ENCODE results near the gene CFAP99.
A peak's percentile ranks its signal among the peaks of the same experiment; 100 is the strongest.

Gene CFAP99

DNA sequence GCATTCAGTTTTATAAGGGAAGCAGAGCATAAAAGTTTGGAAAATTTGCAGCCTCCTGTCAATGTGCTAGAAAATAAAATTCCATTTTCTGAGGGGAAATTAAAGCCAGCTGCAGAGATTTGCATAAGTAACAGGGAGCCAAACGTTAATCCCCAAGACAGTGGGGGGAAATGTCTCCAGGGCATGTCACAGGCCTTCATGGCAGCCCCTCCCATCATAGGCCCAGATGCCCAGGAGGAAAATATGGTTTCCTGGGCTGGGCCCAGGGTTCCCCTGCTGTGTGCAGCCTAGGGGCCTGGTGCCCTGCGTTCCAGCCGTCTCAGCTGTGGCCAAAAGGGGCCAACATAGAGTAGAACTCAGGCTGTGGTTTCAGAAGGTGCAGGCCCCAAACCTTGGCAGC is 59.5 kb downstream of the CFAP99 start:
- no peak for DNase-seq

GRCh38 chr4:2480649-2481048 is 61.9 kb downstream of the CFAP99 start:
- no peak for DNase-seq

- DNase-seq: no peak
Observed at GRCh38 chr4:2482192-2482591, 63.4 kb downstream of the CFAP99 start.

DNA sequence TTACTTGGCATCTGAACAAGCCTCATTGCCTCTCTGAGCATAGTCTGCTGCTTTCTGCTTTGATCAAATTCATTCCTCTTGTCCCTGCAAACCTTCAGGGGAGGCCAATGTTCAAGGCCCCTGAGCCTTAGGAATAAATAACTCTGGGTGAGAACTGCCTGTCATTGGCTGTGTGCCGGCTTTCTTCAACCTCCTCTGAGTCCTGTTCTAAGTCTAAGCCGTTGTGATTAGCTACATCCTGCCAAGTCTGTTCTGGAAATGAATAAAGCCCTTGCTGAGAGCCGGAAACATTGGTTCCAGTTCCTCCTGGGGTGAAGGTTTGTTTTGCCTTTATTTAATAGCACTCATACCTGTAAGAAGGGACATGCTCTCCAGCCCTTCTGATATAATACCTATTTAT is 63.9 kb downstream of the CFAP99 start:
- DNase-seq: peak in 1 of 2 experiments; percentile 36

DNA sequence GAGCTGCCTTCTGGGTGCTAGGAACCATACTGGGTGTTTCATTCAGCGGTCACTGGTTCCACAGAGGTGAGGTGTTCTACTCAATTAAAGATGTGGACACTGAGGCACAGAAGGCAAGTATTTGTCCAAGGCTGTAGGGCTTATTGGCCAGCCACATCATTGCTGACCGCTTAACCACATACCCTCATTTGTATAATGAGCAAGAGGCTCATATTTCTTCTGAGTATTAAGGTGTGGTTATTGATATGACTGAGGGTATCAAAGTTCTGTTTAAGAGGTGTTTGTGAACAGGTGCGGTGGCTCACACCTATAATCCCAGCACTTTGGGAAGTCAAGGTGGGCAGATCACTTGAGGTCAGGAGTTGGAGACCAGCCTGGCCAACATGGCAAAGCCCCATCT is 64.5 kb downstream of the CFAP99 start:
- DNase-seq: no peak

DNA sequence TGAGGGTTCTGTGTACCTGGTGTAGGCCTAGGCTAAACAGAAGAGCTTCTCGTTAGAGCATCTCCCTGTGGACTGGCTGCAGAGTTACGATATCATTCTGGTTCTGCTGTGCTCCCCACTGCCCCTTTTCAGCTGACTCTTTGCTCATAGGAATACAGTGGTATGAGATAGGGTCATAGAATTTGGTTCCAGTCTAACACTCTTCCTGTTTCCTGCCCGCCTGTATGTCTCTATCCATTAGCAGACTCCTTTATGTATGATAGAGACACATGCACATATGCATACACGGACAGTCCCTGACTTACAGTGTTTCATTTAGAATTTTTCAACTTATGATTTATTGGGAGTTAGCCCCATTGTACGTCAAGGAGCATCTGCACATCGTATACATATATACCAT is 65.4 kb downstream of the CFAP99 start:
- DNase-seq: no peak

DNA sequence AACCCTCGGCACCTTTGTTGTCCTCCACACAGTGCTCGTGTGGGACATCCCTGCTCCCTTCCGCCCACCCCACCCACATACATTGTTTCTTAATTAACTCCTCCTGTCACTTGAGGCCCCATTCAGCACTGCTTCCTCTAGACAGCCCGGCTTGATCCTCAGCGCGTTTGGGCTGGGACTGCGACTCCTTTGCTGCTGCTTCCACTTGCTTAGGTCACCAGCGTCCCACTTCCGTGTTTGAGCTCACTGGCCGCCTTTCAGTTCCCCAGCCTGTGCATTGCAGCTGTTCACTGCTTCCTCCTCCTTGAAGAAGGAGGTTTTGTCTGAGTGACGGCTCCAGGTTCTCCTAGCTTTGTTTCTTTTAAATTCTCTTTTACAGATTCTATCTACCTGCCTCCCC is 66.2 kb downstream of the CFAP99 start:
- DNase-seq: no peak

- no peak for DNase-seq
Observed at GRCh38 chr4:2485956-2486355, 67.2 kb downstream of the CFAP99 start.

DNA sequence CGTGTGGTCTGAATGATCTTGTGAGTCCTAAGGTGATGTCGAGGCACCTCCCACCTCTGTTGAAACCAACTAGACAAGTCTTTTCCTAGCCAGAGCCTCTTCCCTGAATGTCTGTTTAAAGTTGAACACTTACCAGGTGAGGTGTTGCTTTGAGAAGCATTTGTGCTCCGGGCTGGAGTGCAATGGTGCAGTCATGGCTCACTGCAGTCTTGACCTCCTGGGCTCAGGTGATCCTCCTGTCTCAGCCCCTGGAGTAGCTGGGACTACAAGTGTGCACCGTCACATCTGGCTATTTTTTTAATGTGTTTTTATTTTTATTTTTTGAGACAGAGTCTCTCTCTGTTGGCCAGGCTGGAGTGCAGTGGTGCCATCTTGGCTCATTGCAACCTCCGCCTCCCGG is 68.2 kb downstream of the CFAP99 start:
- no peak for DNase-seq

- no peak for DNase-seq
Observed at GRCh38 chr4:2487632-2488031, 68.9 kb downstream of the CFAP99 start.

- DNase-seq: no peak
Observed at GRCh38 chr4:2489081-2489805, 70.5 kb downstream of the CFAP99 start.

- DNase-seq: no peak
Observed at GRCh38 chr4:2489841-2490552, 71.2 kb downstream of the CFAP99 start.

GRCh38 chr4:2492970-2493369 is 74.2 kb downstream of the CFAP99 start:
- no peak for DNase-seq

DNA sequence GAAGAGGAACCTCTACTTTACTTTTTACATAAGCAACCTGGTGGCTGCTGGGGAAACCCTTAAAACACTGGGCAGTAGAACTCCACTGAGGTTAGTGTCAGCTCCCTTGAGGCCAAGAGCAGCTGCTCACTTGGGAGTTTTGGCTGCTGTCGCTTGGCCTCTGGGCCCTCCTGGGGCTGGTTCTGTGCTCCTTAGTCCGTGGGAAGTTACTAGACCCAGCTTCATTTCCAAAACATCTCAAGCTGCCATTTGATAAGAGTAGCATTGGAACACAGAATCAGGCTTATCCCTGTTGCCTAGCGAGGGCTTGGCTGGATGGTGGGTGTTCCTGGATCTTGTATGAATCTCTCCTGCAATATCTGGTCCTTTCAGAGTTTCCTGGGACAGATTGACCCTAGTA is 76.2 kb downstream of the CFAP99 start:
- no peak for DNase-seq

DNA sequence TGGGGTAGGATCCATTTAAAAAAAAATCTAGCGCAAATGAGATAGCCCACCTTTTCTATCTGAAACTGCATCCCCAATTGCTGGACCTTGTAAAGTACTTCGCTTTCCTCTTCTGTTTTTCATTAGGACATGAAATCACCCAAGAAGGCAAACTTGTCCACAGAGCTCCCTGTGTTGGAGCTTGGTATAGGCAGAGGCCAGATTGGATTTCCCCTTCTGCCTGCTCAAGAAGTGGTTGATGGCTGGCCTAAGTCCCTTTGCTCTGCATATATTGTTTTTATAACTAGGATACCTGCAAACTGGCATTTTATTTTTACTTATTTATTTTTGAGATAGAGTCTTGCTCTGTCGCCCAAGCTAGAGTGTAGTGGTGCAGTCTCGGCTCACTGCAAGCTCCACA is 78.6 kb downstream of the CFAP99 start:
- no peak for DNase-seq

GRCh38 chr4:2497931-2498330 is 79.2 kb downstream of the CFAP99 start:
- DNase-seq: no peak

GRCh38 chr4:2500547-2500946 is 81.8 kb downstream of the CFAP99 start:
- no peak for DNase-seq

GRCh38 chr4:2501034-2501594 is 82.4 kb downstream of the CFAP99 start:
- no peak for DNase-seq

DNA sequence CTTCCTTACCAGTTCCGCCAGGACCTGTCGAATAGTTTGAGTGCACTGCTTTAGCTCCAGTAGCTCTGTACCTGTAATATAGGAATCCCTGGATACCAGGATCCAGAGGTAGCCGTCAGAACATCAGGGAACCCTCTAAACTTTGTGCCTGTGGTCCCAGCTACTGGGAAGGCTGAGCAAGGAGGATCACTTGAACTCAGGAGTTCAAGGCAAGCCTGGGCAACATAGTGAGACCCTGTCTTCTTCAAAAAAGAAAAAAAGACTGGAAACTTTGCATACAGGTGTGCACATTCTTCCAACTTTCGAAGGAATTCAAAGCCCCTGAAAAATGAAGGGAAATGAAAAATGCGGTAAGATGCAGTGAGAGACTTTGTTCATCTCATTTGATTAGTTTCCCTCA is 85.1 kb downstream of the CFAP99 start:
- no peak for DNase-seq

DNA sequence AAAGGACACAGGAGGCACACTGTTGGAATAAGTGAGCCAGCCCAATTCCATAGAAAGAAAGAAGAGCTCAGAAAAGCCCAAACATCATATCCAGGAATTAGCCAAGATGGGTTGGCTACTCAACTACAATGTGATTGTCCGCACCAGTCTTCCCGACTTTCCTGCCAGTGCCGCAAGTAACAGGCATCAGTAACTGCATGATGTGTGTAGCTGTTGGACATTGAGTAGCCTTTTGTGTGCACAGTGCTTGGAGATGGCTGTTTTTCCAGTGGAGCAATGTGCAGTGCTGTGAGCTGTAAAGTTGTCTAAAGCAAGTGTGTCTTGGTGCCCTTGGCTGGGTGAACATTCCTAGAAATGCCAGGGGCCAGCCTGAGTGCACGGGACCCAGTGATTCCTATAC is 88.5 kb downstream of the CFAP99 start:
- DNase-seq: no peak

DNA sequence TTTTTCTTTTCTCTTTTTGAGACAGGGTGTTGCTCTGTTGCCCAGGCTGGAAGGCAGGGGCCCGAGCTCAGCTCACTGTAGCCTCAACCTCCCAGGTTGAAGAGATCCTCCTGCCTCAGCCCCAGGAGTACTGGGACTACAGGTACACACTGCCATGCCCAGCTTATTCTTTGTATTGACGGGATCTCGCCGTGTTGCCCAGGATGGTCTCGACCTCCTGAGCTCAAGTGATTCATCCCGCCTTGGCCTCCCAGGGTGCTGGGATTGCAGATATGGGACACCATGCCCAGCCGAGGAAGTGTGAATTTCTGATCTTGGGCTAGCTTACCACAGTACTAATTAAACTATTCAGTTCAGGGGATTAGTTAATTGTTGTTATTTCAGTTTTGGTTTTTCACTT is 89.1 kb downstream of the CFAP99 start:
- DNase-seq: no peak

DNA sequence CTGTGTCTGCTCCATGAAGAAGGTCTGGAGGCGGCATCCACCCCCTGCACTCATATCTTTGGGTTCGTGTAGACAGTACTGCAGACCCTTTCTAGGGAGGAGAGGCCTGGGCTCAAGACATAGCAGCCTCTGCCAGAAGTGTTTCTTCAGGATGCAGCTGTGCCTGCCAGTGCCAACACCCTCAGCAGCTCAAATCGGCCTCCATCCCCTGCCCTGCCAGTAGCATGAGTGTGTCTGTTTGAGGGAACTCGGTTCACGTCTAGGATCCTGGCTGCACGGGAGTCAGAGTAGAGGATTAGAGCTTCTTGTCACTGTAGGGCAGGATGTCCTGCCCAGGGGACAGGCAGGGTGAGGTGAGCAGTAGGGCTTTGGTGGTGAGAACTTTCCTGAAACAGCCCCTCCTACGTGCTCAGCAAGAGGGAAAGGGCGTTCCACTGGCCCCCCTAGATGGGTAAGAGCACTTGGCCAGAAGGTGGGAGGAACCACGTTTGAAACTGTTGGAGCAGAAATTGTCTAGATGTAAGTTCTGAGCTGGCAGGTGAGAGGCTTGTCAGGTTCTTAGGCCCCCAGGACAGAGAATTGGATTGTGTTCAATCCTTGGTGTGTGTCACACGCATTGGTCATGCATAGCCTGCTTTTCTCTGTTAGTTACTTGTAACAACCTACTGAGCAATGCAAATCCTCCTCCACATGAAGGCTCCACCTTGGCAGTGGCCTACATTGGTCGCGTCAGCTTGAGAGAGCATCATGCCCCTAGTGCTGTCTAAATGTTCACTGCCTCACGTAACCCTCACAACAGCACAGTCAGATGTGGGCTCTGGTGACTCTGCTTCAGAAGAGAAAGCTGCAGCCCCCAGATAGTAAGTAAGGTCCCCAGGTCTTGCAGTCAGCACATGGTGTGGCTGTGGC is 91.8 kb downstream of the CFAP99 start:
- DNase-seq: no peak

GRCh38 chr4:2511645-2512131 is 92.9 kb downstream of the CFAP99 start:
- DNase-seq: no peak

Data from NCI-H446 (cell line).